ENCODE data around the gene CPN2. TPM values are rescaled to one million over a fixed set of nuclear protein-coding genes. Genes with fewer than 3 reads are reported as not detected.

CPN2 gene
- total RNA-seq, 1 experiment from 2014 or later, result 0.09 TPM

DNA sequence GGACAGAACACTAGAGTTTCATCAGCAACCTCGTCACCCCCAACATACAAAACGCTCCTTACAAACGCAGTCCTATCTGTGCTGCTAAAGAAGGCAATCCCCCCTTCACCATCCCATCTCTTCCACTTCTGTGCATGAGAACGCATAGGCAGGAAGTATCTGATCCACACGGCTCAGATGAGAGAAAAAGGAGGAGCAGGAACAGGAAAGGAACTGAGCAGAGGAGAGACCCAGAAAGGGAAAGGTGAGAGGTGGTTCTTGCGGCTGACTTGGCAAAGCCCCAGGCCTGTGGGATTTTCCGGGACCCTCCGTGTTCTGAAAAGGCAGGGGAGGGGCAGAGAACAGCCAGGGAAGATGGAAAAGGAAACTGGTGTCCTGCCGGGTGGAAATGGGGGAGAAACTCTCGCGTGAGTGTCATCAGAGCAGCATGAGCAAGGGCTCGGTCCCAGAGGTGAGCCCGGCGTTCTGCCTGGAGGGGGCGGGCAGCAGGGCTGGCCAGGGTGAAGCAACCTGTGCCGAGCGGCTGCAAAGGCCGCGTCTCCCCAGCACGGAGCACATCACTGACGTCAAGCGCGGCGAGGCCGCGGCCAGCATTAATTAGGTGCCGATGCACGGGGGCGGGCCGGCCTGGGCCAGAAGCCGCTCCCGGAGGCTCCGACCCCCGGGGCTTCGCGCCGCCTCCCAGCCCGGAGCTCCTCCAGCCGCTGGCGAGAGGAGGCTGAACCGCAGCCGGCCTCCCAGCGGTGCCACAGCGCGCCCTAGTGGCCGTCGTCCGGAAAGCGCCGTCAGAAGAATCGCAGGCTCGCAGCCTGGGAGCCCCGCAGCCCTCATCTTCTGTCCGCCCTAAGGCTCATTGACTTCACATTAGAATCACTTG lies 35.8 kb downstream of the CPN2 start (continued):
- TF ChIP-seq ETV6 (CRISPR knock-in tag; IDR thresholded peaks at IDR 0.05), result peak; percentile 89
- no peak for TF ChIP-seq EMX1 (CRISPR knock-in tag; IDR thresholded peaks at IDR 0.05)
- TF ChIP-seq, protein P1, sequence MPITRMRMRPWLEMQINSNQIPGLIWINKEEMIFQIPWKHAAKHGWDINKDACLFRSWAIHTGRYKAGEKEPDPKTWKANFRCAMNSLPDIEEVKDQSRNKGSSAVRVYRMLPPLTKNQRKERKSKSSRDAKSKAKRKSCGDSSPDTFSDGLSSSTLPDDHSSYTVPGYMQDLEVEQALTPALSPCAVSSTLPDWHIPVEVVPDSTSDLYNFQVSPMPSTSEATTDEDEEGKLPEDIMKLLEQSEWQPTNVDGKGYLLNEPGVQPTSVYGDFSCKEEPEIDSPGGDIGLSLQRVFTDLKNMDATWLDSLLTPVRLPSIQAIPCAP (CRISPR knock-in tag; IDR thresholded peaks at IDR 0.05), result no peak
- no peak for TF ChIP-seq PRRX2 (CRISPR knock-in tag; IDR thresholded peaks at IDR 0.05)
- TF ChIP-seq, protein P2, sequence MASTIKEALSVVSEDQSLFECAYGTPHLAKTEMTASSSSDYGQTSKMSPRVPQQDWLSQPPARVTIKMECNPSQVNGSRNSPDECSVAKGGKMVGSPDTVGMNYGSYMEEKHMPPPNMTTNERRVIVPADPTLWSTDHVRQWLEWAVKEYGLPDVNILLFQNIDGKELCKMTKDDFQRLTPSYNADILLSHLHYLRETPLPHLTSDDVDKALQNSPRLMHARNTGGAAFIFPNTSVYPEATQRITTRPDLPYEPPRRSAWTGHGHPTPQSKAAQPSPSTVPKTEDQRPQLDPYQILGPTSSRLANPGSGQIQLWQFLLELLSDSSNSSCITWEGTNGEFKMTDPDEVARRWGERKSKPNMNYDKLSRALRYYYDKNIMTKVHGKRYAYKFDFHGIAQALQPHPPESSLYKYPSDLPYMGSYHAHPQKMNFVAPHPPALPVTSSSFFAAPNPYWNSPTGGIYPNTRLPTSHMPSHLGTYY (CRISPR knock-in tag; IDR thresholded peaks at IDR 0.05), result no peak
- no peak for TF ChIP-seq JUN (CRISPR knock-in tag; IDR thresholded peaks at IDR 0.05)
- no peak for TF ChIP-seq ELF4 (CRISPR knock-in tag; IDR thresholded peaks at IDR 0.05; ENCODE audit: low read depth)
- TF ChIP-seq, protein P3, sequence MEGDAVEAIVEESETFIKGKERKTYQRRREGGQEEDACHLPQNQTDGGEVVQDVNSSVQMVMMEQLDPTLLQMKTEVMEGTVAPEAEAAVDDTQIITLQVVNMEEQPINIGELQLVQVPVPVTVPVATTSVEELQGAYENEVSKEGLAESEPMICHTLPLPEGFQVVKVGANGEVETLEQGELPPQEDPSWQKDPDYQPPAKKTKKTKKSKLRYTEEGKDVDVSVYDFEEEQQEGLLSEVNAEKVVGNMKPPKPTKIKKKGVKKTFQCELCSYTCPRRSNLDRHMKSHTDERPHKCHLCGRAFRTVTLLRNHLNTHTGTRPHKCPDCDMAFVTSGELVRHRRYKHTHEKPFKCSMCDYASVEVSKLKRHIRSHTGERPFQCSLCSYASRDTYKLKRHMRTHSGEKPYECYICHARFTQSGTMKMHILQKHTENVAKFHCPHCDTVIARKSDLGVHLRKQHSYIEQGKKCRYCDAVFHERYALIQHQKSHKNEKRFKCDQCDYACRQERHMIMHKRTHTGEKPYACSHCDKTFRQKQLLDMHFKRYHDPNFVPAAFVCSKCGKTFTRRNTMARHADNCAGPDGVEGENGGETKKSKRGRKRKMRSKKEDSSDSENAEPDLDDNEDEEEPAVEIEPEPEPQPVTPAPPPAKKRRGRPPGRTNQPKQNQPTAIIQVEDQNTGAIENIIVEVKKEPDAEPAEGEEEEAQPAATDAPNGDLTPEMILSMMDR (IDR thresholded peaks at IDR 0.05), result peak; percentile 93
- peak; percentile 71; the same call in 1 of the 2 replicates for TF ChIP-seq CREM (CRISPR knock-in tag; IDR thresholded peaks at IDR 0.05)
- no peak for TF ChIP-seq NFE2L1 (CRISPR knock-in tag; IDR thresholded peaks at IDR 0.05)
- TF ChIP-seq JAZF1 (CRISPR knock-in tag; IDR thresholded peaks at IDR 0.05), result no peak
- no peak for TF ChIP-seq ZBTB21 (CRISPR knock-in tag; IDR thresholded peaks at IDR 0.05; ENCODE audit: borderline replicate concordance)
- TF ChIP-seq ZNF121 (CRISPR knock-in tag; IDR thresholded peaks at IDR 0.05), result 0 out of 2 replicates have a peak, but pooled peaks have one; percentile 17

DNA sequence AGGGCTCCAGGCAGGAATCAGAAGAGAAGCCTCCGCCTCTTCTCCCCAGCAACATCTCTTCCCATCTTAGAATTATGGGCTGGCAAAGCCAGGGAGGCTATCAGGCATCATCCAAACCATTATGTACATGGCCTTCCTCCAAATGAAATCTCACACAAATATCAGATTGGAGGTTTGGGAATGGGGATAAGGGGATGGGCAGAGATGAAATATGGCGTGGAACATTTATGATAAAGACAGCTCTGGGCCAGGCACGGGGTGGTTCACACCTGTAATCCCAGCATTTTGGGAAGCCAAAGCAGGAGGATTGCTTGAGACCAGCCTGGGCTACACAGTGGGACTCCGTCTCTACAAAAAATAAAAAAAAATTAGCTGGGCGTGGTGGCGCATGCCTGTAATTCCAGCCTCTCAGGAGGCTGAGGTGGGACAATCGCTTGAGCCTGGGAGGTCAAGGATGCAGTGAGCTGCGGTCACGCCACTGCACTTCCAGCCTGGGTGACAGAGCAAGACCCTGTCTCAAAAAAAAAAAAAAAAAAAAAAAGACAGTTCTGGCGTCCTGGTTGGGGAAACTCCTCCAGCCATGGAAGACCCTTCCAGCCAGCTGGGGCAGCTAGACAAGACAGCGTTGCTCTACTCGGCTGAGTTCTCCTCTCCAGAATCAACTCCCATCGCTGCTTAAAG lies 36.6 kb downstream of the CPN2 start:
- H3K27me3 Mint-ChIP-seq (ENCODE audit: low read depth), result peaks cover 44% of the 10 kb centered on the region
- H3K9me3 Mint-ChIP-seq, result peaks cover 23% of the 10 kb centered on the region
- peaks cover 21% of the 10 kb centered on the region for H3K36me3 Mint-ChIP-seq
- H3K4me3 Mint-ChIP-seq, result peak overlapping the region; percentile 72; the same call in 1 of the 2 replicates
- no peak overlapping the region for H3K27ac Mint-ChIP-seq
- ATAC-seq (no peak), DNase-seq (ENCODE audit: low spot score) (no peak)
- TF ChIP-seq CBFB (CRISPR knock-in tag; IDR thresholded peaks at IDR 0.05; ENCODE audit: low read depth) (no peak), FOXJ3 (CRISPR knock-in tag; IDR thresholded peaks at IDR 0.05; ENCODE audit: borderline replicate concordance) (no peak), MYBL2 (CRISPR knock-in tag; IDR thresholded peaks at IDR 0.05) (no peak), ZNF232 (CRISPR knock-in tag; IDR thresholded peaks at IDR 0.05) (no peak), SP1 (CRISPR knock-in tag; conservative IDR thresholded peaks at IDR 0.05) (no peak), ZNF423 (CRISPR knock-in tag; IDR thresholded peaks at IDR 0.05) (no peak), RELA (CRISPR knock-in tag; IDR thresholded peaks at IDR 0.05; ENCODE audit: borderline replicate concordance) (no peak), ETV6 (CRISPR knock-in tag; IDR thresholded peaks at IDR 0.05) (no peak)
- TF ChIP-seq, protein P4, sequence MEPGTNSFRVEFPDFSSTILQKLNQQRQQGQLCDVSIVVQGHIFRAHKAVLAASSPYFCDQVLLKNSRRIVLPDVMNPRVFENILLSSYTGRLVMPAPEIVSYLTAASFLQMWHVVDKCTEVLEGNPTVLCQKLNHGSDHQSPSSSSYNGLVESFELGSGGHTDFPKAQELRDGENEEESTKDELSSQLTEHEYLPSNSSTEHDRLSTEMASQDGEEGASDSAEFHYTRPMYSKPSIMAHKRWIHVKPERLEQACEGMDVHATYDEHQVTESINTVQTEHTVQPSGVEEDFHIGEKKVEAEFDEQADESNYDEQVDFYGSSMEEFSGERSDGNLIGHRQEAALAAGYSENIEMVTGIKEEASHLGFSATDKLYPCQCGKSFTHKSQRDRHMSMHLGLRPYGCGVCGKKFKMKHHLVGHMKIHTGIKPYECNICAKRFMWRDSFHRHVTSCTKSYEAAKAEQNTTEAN (CRISPR knock-in tag; IDR thresholded peaks at IDR 0.05), result no peak
- TF ChIP-seq, protein P1 (CRISPR knock-in tag; IDR thresholded peaks at IDR 0.05), result no peak
- TF ChIP-seq, protein P5, sequence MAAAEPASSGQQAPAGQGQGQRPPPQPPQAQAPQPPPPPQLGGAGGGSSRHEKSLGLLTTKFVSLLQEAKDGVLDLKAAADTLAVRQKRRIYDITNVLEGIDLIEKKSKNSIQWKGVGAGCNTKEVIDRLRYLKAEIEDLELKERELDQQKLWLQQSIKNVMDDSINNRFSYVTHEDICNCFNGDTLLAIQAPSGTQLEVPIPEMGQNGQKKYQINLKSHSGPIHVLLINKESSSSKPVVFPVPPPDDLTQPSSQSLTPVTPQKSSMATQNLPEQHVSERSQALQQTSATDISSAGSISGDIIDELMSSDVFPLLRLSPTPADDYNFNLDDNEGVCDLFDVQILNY (CRISPR knock-in tag; IDR thresholded peaks at IDR 0.05), result no peak
- TF ChIP-seq, protein P6, sequence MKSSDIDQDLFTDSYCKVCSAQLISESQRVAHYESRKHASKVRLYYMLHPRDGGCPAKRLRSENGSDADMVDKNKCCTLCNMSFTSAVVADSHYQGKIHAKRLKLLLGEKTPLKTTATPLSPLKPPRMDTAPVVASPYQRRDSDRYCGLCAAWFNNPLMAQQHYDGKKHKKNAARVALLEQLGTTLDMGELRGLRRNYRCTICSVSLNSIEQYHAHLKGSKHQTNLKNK (CRISPR knock-in tag; IDR thresholded peaks at IDR 0.05), result no peak
- POLR2A ChIA-PET, result interaction anchor here (0.6 to 2.0 kb wide), 5 partner anchors 173 to 542 kb away, joined by 4 to 8 read pairs (median 6); partner anchors contain the start of gene HES1
- CTCF ChIA-PET, result interaction anchor here (0.6 to 2.5 kb wide), 20 partner anchors 14 to 534 kb away, joined by 3 to 38 read pairs (median 5); partner anchors contain the start of gene HES1
- peaks cover 39% of the 10 kb centered on the region for H3K4me1 Mint-ChIP-seq

Data from WTC11 (cell line).